ENCODE results near the gene NHS. TPM values are rescaled to one million over a fixed set of nuclear protein-coding genes. Genes with fewer than 3 reads are reported as not detected.
A peak's percentile ranks its signal among the peaks of the same experiment; 100 is the strongest.

The NHS gene
- total RNA-seq, 1 experiment from 2014 or later, result 19.5 TPM

DNA sequence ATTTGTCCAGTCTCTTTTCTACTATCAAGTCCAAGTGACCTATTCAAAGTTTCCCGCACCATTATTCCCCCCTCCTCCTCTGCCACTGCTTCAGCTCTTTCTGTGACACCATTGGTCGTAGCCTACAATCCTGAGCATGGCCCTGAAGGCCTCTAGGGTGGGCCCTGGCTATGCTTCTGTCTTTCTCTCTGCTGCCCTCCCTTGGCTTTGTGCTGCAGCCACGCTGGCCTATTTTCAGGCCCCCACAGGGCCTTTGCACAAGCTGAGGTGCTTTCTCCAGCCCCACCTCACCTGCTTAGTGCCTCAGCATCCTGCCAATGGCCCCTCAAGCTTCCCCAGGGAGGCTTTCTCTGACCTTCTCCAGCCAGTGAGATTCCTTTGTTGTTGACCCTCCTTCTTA is 156.5 kb downstream of the NHS start:
- CTCF ChIA-PET, result no interaction called here
- Mint-ChIP-seq H3K27ac (ENCODE audit: unreplicated experiment) (no peak overlapping the region), H3K36me3 (ENCODE audit: insufficient read depth, unreplicated experiment) (no peaks in the 10 kb centered on the region), H3K27me3 (ENCODE audit: unreplicated experiment) (no peaks in the 10 kb centered on the region), H3K9me3 (ENCODE audit: low read depth, unreplicated experiment) (no peaks in the 10 kb centered on the region), H3K4me3 (ENCODE audit: low read depth, unreplicated experiment) (no peak overlapping the region), H3K4me1 (ENCODE audit: low read depth, unreplicated experiment) (peaks cover 21% of the 10 kb centered on the region)
- intact Hi-C loops (cut with micrococcal nuclease; ENCODE audit: unreplicated experiment), result no loop called here
- no peak for TF ChIP-seq CTCF (IDR thresholded peaks at IDR 0.05; ENCODE audit: unreplicated experiment)
- no TSS peak for BruUV-seq (replicated peaks)
- no peak for DNase-seq

- peak; percentile 35 for DNase-seq
- intact Hi-C loops (cut with micrococcal nuclease; ENCODE audit: unreplicated experiment), result loop anchor here (1.0 kb wide), 1 partner anchor 155 kb away; no protein-coding TSS in a partner anchor
- H3K4me3 Mint-ChIP-seq (ENCODE audit: low read depth, unreplicated experiment), result no peak overlapping the region
Measured at GRCh38 chrX:17535229-17535628, 160.2 kb downstream of the NHS start.

GRCh38 chrX:17537723-17538243 is 162.8 kb downstream of the NHS start:
- Mint-ChIP-seq H3K27me3 (ENCODE audit: unreplicated experiment) (no peaks in the 10 kb centered on the region), H3K4me3 (ENCODE audit: low read depth, unreplicated experiment) (no peak overlapping the region), H3K27ac (ENCODE audit: unreplicated experiment) (no peak overlapping the region), H3K36me3 (ENCODE audit: insufficient read depth, unreplicated experiment) (peaks cover 5% of the 10 kb centered on the region), H3K4me1 (ENCODE audit: low read depth, unreplicated experiment) (peaks cover 28% of the 10 kb centered on the region), H3K9me3 (ENCODE audit: low read depth, unreplicated experiment) (no peaks in the 10 kb centered on the region)
- intact Hi-C loops (cut with micrococcal nuclease; ENCODE audit: unreplicated experiment), result no loop called here
- CTCF ChIA-PET, result no interaction called here
- BruUV-seq (replicated peaks), result no TSS peak
- DNase-seq, result no peak
- TF ChIP-seq CTCF (IDR thresholded peaks at IDR 0.05; ENCODE audit: unreplicated experiment), result no peak

More at GRCh38 chrX:17535229-17535628, 160.2 kb downstream of the NHS start:
- no TSS peak for BruUV-seq (replicated peaks)
- Mint-ChIP-seq H3K36me3 (ENCODE audit: insufficient read depth, unreplicated experiment) (peaks cover 5% of the 10 kb centered on the region), H3K9me3 (ENCODE audit: low read depth, unreplicated experiment) (no peaks in the 10 kb centered on the region), H3K4me1 (ENCODE audit: low read depth, unreplicated experiment) (peaks cover 24% of the 10 kb centered on the region), H3K27ac (ENCODE audit: unreplicated experiment) (no peak overlapping the region), H3K27me3 (ENCODE audit: unreplicated experiment) (no peaks in the 10 kb centered on the region)
- CTCF ChIA-PET, result no interaction called here
- TF ChIP-seq CTCF (IDR thresholded peaks at IDR 0.05; ENCODE audit: unreplicated experiment), result no peak

GRCh38 chrX:17542123-17542522 is 167.1 kb downstream of the NHS start:
- Mint-ChIP-seq H3K4me1 (ENCODE audit: low read depth, unreplicated experiment) (peaks cover 47% of the 10 kb centered on the region), H3K27ac (ENCODE audit: unreplicated experiment) (no peak overlapping the region), H3K27me3 (ENCODE audit: unreplicated experiment) (no peaks in the 10 kb centered on the region), H3K36me3 (ENCODE audit: insufficient read depth, unreplicated experiment) (peaks cover 5% of the 10 kb centered on the region), H3K4me3 (ENCODE audit: low read depth, unreplicated experiment) (no peak overlapping the region), H3K9me3 (ENCODE audit: low read depth, unreplicated experiment) (no peaks in the 10 kb centered on the region)
- no peak for DNase-seq
- BruUV-seq (replicated peaks), result no TSS peak
- TF ChIP-seq CTCF (IDR thresholded peaks at IDR 0.05; ENCODE audit: unreplicated experiment), result no peak
- CTCF ChIA-PET, result no interaction called here
- intact Hi-C loops (cut with micrococcal nuclease; ENCODE audit: unreplicated experiment), result no loop called here

Measured in Calu3 (cell line).